Neuronal stem cell (in vitro differentiated cells): ENCODE measurements around the gene CLIP1.
A peak's percentile ranks its signal among the peaks of the same experiment; 100 is the strongest.

ENCODE experiments used
- DNase-seq: peaks from one replicate; pipeline ENCODE4 v3.0.0-alpha.2; 2013; ENCODE audit warnings: low spot score
- H2AFZ ChIP-seq: one replicate; pipeline ENCODE4 v1.6.1; 2013; ENCODE audit warnings: mild to moderate bottlenecking, low read length, inconsistent platforms
- H2AK5ac ChIP-seq: 2 replicates; pipeline ENCODE4 v1.6.1; 2013; ENCODE audit warnings: low read depth, mild to moderate bottlenecking, inconsistent platforms, low read length, moderate library complexity, mixed read lengths
- H2BK120ac ChIP-seq: 2 replicates; pipeline ENCODE4 v1.6.1; 2013; ENCODE audit warnings: low read depth, mild to moderate bottlenecking, inconsistent platforms, low read length, moderate library complexity, mixed read lengths
- H2BK12ac ChIP-seq: one replicate; pipeline ENCODE4 v1.6.1; 2013; ENCODE audit warnings: low read length, inconsistent platforms
- H2BK15ac ChIP-seq: 2 replicates; pipeline ENCODE4 v1.6.1; 2013; ENCODE audit warnings: mild to moderate bottlenecking, low read length, inconsistent platforms, mixed read lengths
- H2BK5ac ChIP-seq: one replicate; pipeline ENCODE4 v1.6.1; 2013; ENCODE audit warnings: inconsistent platforms, mild to moderate bottlenecking, low read length, moderate library complexity
- H3K14ac ChIP-seq: one replicate; pipeline ENCODE4 v1.6.1; 2013; ENCODE audit warnings: low read length, inconsistent platforms
- H3K18ac ChIP-seq: 2 replicates; pipeline ENCODE4 v1.6.1; 2013; ENCODE audit warnings: low read length, inconsistent platforms
- H3K23ac ChIP-seq: 2 replicates; pipeline ENCODE4 v1.6.1; 2013; ENCODE audit warnings: low read depth, mild to moderate bottlenecking, mixed read lengths, low read length, inconsistent platforms; ENCODE audit not compliant: poor library complexity
- H3K27ac ChIP-seq: replicated peaks from 3 replicates; pipeline ENCODE4 v1.5.1; 2013; ENCODE audit warnings: low read length, inconsistent platforms
- H3K27me3 ChIP-seq, 3 experiments: 2 replicates each; pipeline ENCODE4 v1.6.1; 2013; ENCODE audit warnings: low read length in 3 of 3, mild to moderate bottlenecking in 2 of 3, inconsistent platforms in 1 of 3, low read depth in 1 of 3, mixed read lengths in 1 of 3, moderate library complexity in 1 of 3; ENCODE audit not compliant: control insufficient read depth in 3 of 3, insufficient read depth in 3 of 3
- H3K36me3 ChIP-seq, 2 donors: replicated peaks in 1 of 2; 2 replicates each; pipeline ENCODE4 v1.6.1; 2013; ENCODE audit warnings: low read length in 2 of 2; ENCODE audit not compliant: control insufficient read depth in 2 of 2, insufficient read depth in 2 of 2
- H3K4ac ChIP-seq: 2 replicates; pipeline ENCODE4 v1.6.1; 2013; ENCODE audit warnings: inconsistent platforms, mild to moderate bottlenecking, low read length, moderate library complexity
- H3K4me1 ChIP-seq, 2 donors: 1 replicate in 1 of 2; 2 replicates in 1 of 2; pipeline ENCODE4 v1.6.1; 2013; ENCODE audit warnings: low read length in 2 of 2, low read depth in 1 of 2; ENCODE audit not compliant: control insufficient read depth in 2 of 2, insufficient read depth in 1 of 2
- H3K4me2 ChIP-seq: one replicate; pipeline ENCODE4 v1.6.1; 2013; ENCODE audit warnings: mild to moderate bottlenecking, low read length, inconsistent platforms; ENCODE audit not compliant: insufficient read depth, poor library complexity, severe bottlenecking
- H3K4me3 ChIP-seq, 2 donors: 2 replicates each; pipeline ENCODE4 v1.5.1; 2013; ENCODE audit warnings: low read length in 2 of 2, mild to moderate bottlenecking in 2 of 2, inconsistent platforms in 1 of 2, moderate library complexity in 1 of 2
- H3K79me1 ChIP-seq: one replicate; pipeline ENCODE4 v1.6.1; 2013; ENCODE audit warnings: low read depth, mild to moderate bottlenecking, inconsistent platforms, low read length, moderate library complexity
- H3K9ac ChIP-seq: one replicate; pipeline ENCODE4 v1.6.1; 2013; ENCODE audit warnings: mild to moderate bottlenecking, low read depth, low read length, inconsistent platforms; ENCODE audit not compliant: poor library complexity
- H3K9me3 ChIP-seq, 2 donors: replicated peaks in 1 of 2; 2 replicates each; pipeline versions ENCODE3 to v1.6.1; 2013; ENCODE audit warnings: low read length in 2 of 2, mild to moderate bottlenecking in 2 of 2, inconsistent platforms in 1 of 2, low read depth in 1 of 2, mixed read lengths in 1 of 2, moderate library complexity in 1 of 2; ENCODE audit not compliant: control insufficient read depth in 2 of 2, insufficient read depth in 1 of 2
- H4K8ac ChIP-seq: one replicate; pipeline ENCODE4 v1.6.1; 2013; ENCODE audit warnings: low read depth, mild to moderate bottlenecking, inconsistent platforms, low read length, moderate library complexity
- H4K91ac ChIP-seq: one replicate; pipeline ENCODE4 v1.6.1; 2013; ENCODE audit warnings: low read length, low read depth, mild to moderate bottlenecking, inconsistent platforms; ENCODE audit not compliant: poor library complexity
- WGBS, 2 donors: extraction: QIAGEN DNeasy Blood & Tissue Kit; methylation state at CpG; one replicate each; pipeline ENCODE4 v1.1.7; 2013; ENCODE audit warnings: missing lambda C conversion rate in 2 of 2, mixed read lengths in 1 of 2; ENCODE audit not compliant: insufficient read length in 2 of 2, insufficient replicate concordance in 1 of 2; ENCODE audit errors: extremely low coverage in 2 of 2; 5-methylcytosine and 5-hydroxymethylcytosine counted together

CLIP1 gene

DNA sequence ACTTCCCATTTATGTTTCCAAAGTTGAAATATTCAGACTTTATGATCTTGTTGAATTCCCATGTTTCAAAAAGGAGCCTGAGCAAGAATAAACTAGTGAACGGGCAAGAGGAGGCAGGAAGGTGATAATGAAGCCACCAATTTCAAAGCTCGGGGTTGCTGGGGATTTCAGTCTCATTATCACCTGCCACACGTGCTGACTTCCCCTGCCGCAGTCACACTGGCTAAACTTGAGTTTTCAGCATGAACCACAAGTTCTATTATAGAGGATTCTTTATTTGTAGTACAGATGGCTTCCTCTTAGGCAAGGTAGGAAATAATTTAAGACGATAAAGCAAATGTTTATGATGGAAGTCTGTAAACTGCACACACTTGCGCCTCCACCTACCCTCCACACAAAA, 178.5 kb downstream of the CLIP1 start:
- no peak for DNase-seq
- no CpG with 5 or more reads among the region's 6 CpGs for WGBS, 2 donors
- no peaks in the 10 kb centered on the region for H3K27me3 ChIP-seq
- H2AK5ac ChIP-seq = no peak overlapping the region
- H2AFZ ChIP-seq = no peak overlapping the region
- H3K18ac ChIP-seq = no peak overlapping the region
- H2BK12ac ChIP-seq = no peak overlapping the region
- no peak overlapping the region for H3K4ac ChIP-seq
- no peaks in the 10 kb centered on the region for H3K79me1 ChIP-seq
- no peak overlapping the region for H2BK15ac ChIP-seq
- H3K4me3 ChIP-seq = no peak overlapping the region
- no peak overlapping the region for H3K23ac ChIP-seq
- H4K8ac ChIP-seq = no peak overlapping the region
- H2BK5ac ChIP-seq = no peak overlapping the region
- H3K4me1 ChIP-seq = no peaks in the 10 kb centered on the region
- H3K9ac ChIP-seq = no peak overlapping the region
- no peak overlapping the region for H3K14ac ChIP-seq
- H3K27ac ChIP-seq = no peak overlapping the region
- H4K91ac ChIP-seq = no peak overlapping the region
- no peak overlapping the region for H2BK120ac ChIP-seq
- H3K36me3 ChIP-seq = peaks cover 4 to 45% of the 10 kb centered on the region in 2 donors
- no peak overlapping the region for H3K4me2 ChIP-seq
- no peaks in the 10 kb centered on the region for H3K9me3 ChIP-seq

DNA sequence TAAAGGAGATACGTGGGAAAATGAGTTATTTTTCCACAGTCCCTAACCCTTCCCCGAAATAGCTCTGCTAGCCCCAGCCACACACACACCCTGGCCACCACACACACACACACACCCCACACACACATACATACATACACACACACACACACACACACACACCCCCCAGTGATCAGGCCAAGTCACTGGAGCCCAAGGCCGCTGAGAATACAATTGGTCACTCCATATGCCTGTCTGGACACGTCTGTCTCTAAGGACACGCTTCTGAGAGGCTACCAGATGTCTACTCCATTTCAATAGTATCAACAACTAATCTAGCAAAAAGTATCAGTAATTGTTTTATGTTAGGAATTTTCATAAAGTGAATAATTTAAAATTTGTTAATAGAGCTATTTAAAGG, 183.6 kb downstream of the CLIP1 start:
- no CpG with 5 or more reads among the region's 5 CpGs for WGBS, 2 donors
- DNase-seq = no peak

DNA sequence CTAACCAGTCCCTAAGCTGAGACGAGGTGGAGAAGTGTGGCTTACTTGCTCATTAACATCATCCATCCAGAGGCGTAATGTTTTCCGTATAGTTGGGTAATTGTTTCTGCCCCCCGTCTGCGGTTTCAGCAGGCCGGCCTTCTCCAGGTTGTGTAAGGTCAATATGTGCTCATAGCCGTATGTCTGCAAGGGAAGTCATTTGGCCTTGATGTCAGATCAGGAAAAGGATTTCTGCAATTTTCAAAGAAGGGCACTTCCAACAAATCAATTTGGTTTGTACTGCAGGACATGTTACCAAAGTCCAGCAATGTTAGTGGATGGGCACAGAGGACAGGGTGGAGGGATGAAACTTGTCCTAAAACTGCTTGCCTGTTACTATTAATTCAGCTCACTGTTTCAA, 186.7 kb downstream of the CLIP1 start:
- H3K9me3 ChIP-seq = no peaks in the 10 kb centered on the region
- H3K36me3 ChIP-seq = peaks cover 9 to 70% of the 10 kb centered on the region in 2 donors
- no CpG with 5 or more reads among the region's 7 CpGs for WGBS, 2 donors
- H3K18ac ChIP-seq = no peak overlapping the region
- no peak overlapping the region for H3K4me3 ChIP-seq
- H4K8ac ChIP-seq = no peak overlapping the region
- no peak overlapping the region for H2AFZ ChIP-seq
- no peaks in the 10 kb centered on the region for H3K27me3 ChIP-seq
- H3K4me2 ChIP-seq = no peak overlapping the region
- H3K27ac ChIP-seq = no peak overlapping the region
- no peak overlapping the region for H2BK12ac ChIP-seq
- H3K4me1 ChIP-seq = no peaks in the 10 kb centered on the region
- H3K4ac ChIP-seq = no peak overlapping the region
- DNase-seq = no peak
- no peak overlapping the region for H3K23ac ChIP-seq
- no peaks in the 10 kb centered on the region for H3K79me1 ChIP-seq
- H2AK5ac ChIP-seq = no peak overlapping the region
- no peak overlapping the region for H2BK15ac ChIP-seq
- H2BK5ac ChIP-seq = no peak overlapping the region
- no peak overlapping the region for H3K14ac ChIP-seq
- no peak overlapping the region for H4K91ac ChIP-seq
- no peak overlapping the region for H2BK120ac ChIP-seq
- no peak overlapping the region for H3K9ac ChIP-seq

More for the DNA sequence above, 183.6 kb downstream of the CLIP1 start:
- Histone ChIP-seq H2BK15ac (no peak overlapping the region), H3K4me3 (no peak overlapping the region), H3K9me3 (no peaks in the 10 kb centered on the region), H3K27me3 (no peaks in the 10 kb centered on the region), H3K27ac (no peak overlapping the region), H3K18ac (no peak overlapping the region), H2AFZ (no peak overlapping the region), H2BK120ac (no peak overlapping the region), H3K23ac (no peak overlapping the region), H3K4ac (no peak overlapping the region), H3K4me1 (no peaks in the 10 kb centered on the region), H3K14ac (no peak overlapping the region), H4K91ac (no peak overlapping the region), H2AK5ac (no peak overlapping the region), H2BK12ac (no peak overlapping the region), H3K4me2 (no peak overlapping the region), H3K9ac (no peak overlapping the region), H3K36me3 (peaks cover 7 to 59% of the 10 kb centered on the region in 2 donors), H2BK5ac (no peak overlapping the region), H3K79me1 (no peaks in the 10 kb centered on the region), H4K8ac (no peak overlapping the region)

DNA sequence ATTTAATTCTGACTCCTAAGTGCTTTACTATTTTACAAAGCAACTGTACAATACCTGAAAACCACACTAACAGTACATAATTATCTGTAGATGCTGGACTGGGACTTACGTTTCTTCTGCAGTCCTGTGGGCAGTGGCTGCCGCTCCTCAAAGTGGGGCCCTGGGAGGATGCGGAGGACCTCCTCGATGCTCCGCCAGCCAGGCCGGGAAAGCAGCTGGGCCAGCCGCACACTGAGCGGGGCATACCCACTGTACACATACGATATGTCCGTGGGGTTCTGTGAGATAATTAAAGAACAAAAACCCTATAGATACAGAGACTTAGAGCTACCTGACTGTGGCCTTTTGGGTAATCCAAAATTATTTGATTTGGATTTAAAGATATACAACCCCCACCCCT, 189.8 kb downstream of the CLIP1 start:
- Histone ChIP-seq H3K36me3 (peaks cover 13 to 63% of the 10 kb centered on the region in 2 donors), H3K4ac (no peak overlapping the region), H3K14ac (peak overlapping the region; percentile 63), H3K27me3 (no peaks in the 10 kb centered on the region), H4K8ac (no peak overlapping the region), H2BK12ac (no peak overlapping the region), H4K91ac (no peak overlapping the region), H3K18ac (no peak overlapping the region), H2AK5ac (no peak overlapping the region), H3K23ac (no peak overlapping the region), H3K9ac (no peak overlapping the region), H2AFZ (no peak overlapping the region), H3K27ac (no peak overlapping the region), H3K4me1 (no peaks in the 10 kb centered on the region), H3K9me3 (no peaks in the 10 kb centered on the region), H3K79me1 (no peaks in the 10 kb centered on the region), H3K4me2 (no peak overlapping the region), H2BK15ac (no peak overlapping the region), H2BK5ac (no peak overlapping the region), H3K4me3 (no peak overlapping the region), H2BK120ac (no peak overlapping the region)
- WGBS, 2 donors = no CpG with 5 or more reads among the region's 10 CpGs
- DNase-seq = no peak
